Measurements from ENCODE around the gene FYN. TPM values are rescaled to one million over a fixed set of nuclear protein-coding genes. Genes with fewer than 3 reads are reported as not detected.

The FYN gene
- total RNA-seq, 1 donor from 2014 or later = 46.3 TPM

DNA sequence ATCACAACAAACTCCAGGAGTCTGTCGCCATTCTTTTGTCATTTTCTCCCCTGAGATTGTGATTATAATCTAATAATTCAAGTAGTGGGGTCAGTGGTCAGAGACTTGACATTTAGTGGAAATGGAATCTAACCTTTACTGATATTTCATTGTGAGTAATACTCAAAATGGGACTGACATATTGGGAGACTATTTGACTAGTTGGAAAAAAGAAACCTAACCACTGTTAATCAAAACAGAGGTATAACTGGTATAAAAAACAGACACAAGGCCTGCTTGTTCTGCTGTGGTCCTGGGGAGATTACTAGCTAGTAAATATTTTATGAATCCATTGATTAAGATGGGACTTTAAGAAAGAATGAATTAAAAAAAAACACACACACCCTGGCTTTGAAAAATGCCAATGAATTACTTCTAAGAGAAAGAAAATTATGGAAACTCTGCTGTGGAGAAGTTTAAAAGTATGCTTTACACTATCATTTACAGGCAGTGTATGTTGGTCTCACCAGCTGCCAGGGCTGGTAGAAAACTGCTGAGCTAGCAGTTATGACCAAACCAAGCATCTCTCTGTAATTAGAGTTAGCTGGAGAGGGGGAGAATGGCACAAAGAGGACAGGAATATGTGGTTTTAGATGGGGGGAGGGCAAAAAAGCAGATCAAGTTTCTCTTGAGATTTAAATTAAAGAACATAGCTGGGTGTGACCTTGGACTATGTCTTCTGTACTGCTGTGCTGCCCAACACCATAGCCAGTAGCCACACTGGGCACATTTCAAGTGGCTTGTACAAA, 103.7 kb downstream of the FYN start:
- Histone ChIP-seq H3K4me3 (no peak overlapping the region), H3K27ac (replicated peaks) (peak overlapping the region; percentile 6), H3K36me3 (no peaks in the 10 kb centered on the region), H3K27me3 (ENCODE audit: low read depth) (no peaks in the 10 kb centered on the region), H3K4me1 (peaks cover 82% of the 10 kb centered on the region), H3K9me3 (replicated peaks) (no peaks in the 10 kb centered on the region)
- no peak for TF ChIP-seq CTCF (IDR thresholded peaks at IDR 0.05; ENCODE audit: borderline replicate concordance)
- intact Hi-C loops (cut with micrococcal nuclease) = no loop called here
- DNase-seq = no peak

GRCh38 chr6:111768431-111768770, 104.9 kb downstream of the FYN start:
- no peaks in the 10 kb centered on the region for H3K27me3 ChIP-seq (ENCODE audit: low read depth)
- no peak for TF ChIP-seq CTCF (IDR thresholded peaks at IDR 0.05; ENCODE audit: borderline replicate concordance)
- peaks cover 84% of the 10 kb centered on the region for H3K4me1 ChIP-seq
- no peak for DNase-seq
- intact Hi-C loops (cut with micrococcal nuclease) = no loop called here
- no peak overlapping the region for H3K4me3 ChIP-seq
- H3K9me3 ChIP-seq (replicated peaks) = no peaks in the 10 kb centered on the region
- H3K36me3 ChIP-seq = no peaks in the 10 kb centered on the region
- H3K27ac ChIP-seq (replicated peaks) = no peak overlapping the region

GRCh38 chr6:111767752-111768430, 105.4 kb downstream of the FYN start:
- H3K9me3 ChIP-seq (replicated peaks) = no peaks in the 10 kb centered on the region
- DNase-seq = no peak
- H3K36me3 ChIP-seq = no peaks in the 10 kb centered on the region
- H3K4me1 ChIP-seq = peaks cover 89% of the 10 kb centered on the region
- H3K4me3 ChIP-seq = no peak overlapping the region
- intact Hi-C loops (cut with micrococcal nuclease) = no loop called here
- H3K27ac ChIP-seq (replicated peaks) = no peak overlapping the region
- no peak for TF ChIP-seq CTCF (IDR thresholded peaks at IDR 0.05; ENCODE audit: borderline replicate concordance)
- no peaks in the 10 kb centered on the region for H3K27me3 ChIP-seq (ENCODE audit: low read depth)

GRCh38 chr6:111766201-111766857, 106.9 kb downstream of the FYN start:
- no peaks in the 10 kb centered on the region for H3K27me3 ChIP-seq (ENCODE audit: low read depth)
- TF ChIP-seq CTCF (IDR thresholded peaks at IDR 0.05; ENCODE audit: borderline replicate concordance) = no peak
- no peaks in the 10 kb centered on the region for H3K9me3 ChIP-seq (replicated peaks)
- peak overlapping the region; percentile 32 for H3K27ac ChIP-seq (replicated peaks)
- intact Hi-C loops (cut with micrococcal nuclease) = no loop called here
- peaks cover 89% of the 10 kb centered on the region for H3K4me1 ChIP-seq
- H3K36me3 ChIP-seq = no peaks in the 10 kb centered on the region
- no peak overlapping the region for H3K4me3 ChIP-seq
- DNase-seq = no peak

- no peaks in the 10 kb centered on the region for H3K9me3 ChIP-seq (replicated peaks)
- no peaks in the 10 kb centered on the region for H3K27me3 ChIP-seq (ENCODE audit: low read depth)
- peak overlapping the region; percentile 32 for H3K27ac ChIP-seq (replicated peaks)
- TF ChIP-seq CTCF (IDR thresholded peaks at IDR 0.05; ENCODE audit: borderline replicate concordance) = no peak
- DNase-seq = no peak
- no peak overlapping the region for H3K4me3 ChIP-seq
- intact Hi-C loops (cut with micrococcal nuclease) = no loop called here
- no peaks in the 10 kb centered on the region for H3K36me3 ChIP-seq
- peaks cover 89% of the 10 kb centered on the region for H3K4me1 ChIP-seq
Measured at GRCh38 chr6:111765763-111766162, 107.5 kb downstream of the FYN start.

Data from left ventricle myocardium inferior (tissue), 1 donor.